Natural killer cell (primary cell): Measurements from ENCODE around the gene C16orf74. TPM values are rescaled to one million over a fixed set of nuclear protein-coding genes. Genes with fewer than 3 reads are reported as not detected.

Experiments
- ATAC-seq, 3 donors: fragments of 150-1000 bp in 2 of 3; fragments of 200-7000 bp in 1 of 3; cut with Tn5 transposase; 1 replicate in 1 of 3; 2 replicates in 2 of 3; pipeline ENCODE4 v1.10.0; 2021; ENCODE audit warnings: mild to moderate bottlenecking in 2 of 3, moderate library complexity in 2 of 3
- DNase-seq, 2 donors: peaks; one replicate each; pipeline versions ENCODE4 v3.0.0 to v3.0.0-alpha.2; 2013 to 2021; ENCODE audit warnings: mixed read lengths in 1 of 2
- H3K27ac ChIP-seq: one replicate; pipeline ENCODE4 v1.5.1; 2013; ENCODE audit warnings: mild to moderate bottlenecking, low read length
- H3K27me3 ChIP-seq: one replicate; pipeline ENCODE4 v1.6.1; 2013; ENCODE audit warnings: low read length; ENCODE audit not compliant: control insufficient read depth, insufficient read depth
- H3K36me3 ChIP-seq: one replicate; pipeline ENCODE4 v1.6.1; 2013; ENCODE audit warnings: low read length; ENCODE audit not compliant: control insufficient read depth, insufficient read depth
- H3K4me1 ChIP-seq: one replicate; pipeline ENCODE4 v1.6.1; 2013; ENCODE audit warnings: low read length; ENCODE audit not compliant: control insufficient read depth, insufficient read depth
- H3K4me3 ChIP-seq: one replicate; pipeline ENCODE4 v1.5.1; 2013; ENCODE audit warnings: low read length
- H3K9me3 ChIP-seq: one replicate; pipeline ENCODE4 v1.6.1; 2013; ENCODE audit warnings: low read length; ENCODE audit not compliant: control insufficient read depth, insufficient read depth
- H3K27ac Mint-ChIP-seq, 2 donors: one replicate each; pipeline ENCODE4 v1.8.0; 2022; ENCODE audit warnings: mild to moderate bottlenecking in 2 of 2, mixed read lengths in 2 of 2, moderate library complexity in 1 of 2
- H3K27me3 Mint-ChIP-seq, 2 donors: one replicate each; pipeline ENCODE4 v1.8.0; 2022; ENCODE audit warnings: low read depth in 2 of 2, mixed read lengths in 2 of 2
- H3K36me3 Mint-ChIP-seq: one replicate; pipeline ENCODE4 v1.8.0; 2022; ENCODE audit warnings: mixed read lengths
- H3K4me1 Mint-ChIP-seq, 2 donors: one replicate each; pipeline ENCODE4 v1.8.0; 2022; ENCODE audit warnings: mixed read lengths in 2 of 2
- H3K4me3 Mint-ChIP-seq: one replicate; pipeline ENCODE4 v1.8.0; 2022; ENCODE audit warnings: mild to moderate bottlenecking, moderate library complexity, mixed read lengths
- H3K9me3 Mint-ChIP-seq, 2 donors: one replicate each; pipeline ENCODE4 v1.8.0; 2022; ENCODE audit warnings: mixed read lengths in 2 of 2
- WGBS: methylation state at CpG from one replicate; pipeline ENCODE4 v1.1.7; 2013; ENCODE audit warnings: missing lambda C conversion rate; ENCODE audit not compliant: insufficient coverage; 5-methylcytosine and 5-hydroxymethylcytosine counted together
- intact Hi-C: fragments of 100-400 bp; cut with micrococcal nuclease; formaldehyde crosslinking; loops from one replicate; pipeline ENCODE4 v1.14.2; 2022
- total RNA-seq, 4 donors: library from RNA; stranded (reverse); fragments of 120-200 nt in 1 of 4; gene quantifications; one replicate each; pipeline versions ENCODE4 v1.2.3 to v1.2.4, GENCODE V29; 2013 to 2022
- TF ChIP-seq, protein P1 (sequence below): fragments of 200-600 bp; IDR thresholded peaks from one replicate; pipeline ENCODE4 v1.8.0; 2022; ENCODE audit warnings: antibody characterized with exemption

Gene C16orf74
- total RNA-seq, 3 donors from 2014 or later (not counting 1 experiment from before 2014, with no cell fraction given), result 0.71 to 2.2 (median 1.8) TPM

GRCh38 chr16:85659805-85660511 is 90.9 kb downstream of the C16orf74 start:
- no peak overlapping the region for H3K4me3 Mint-ChIP-seq
- DNase-seq (peak; percentile 60 to 71), ATAC-seq (peak; percentile 69 to 96 (median 87))
- Histone ChIP-seq H3K4me1 (no peaks in the 10 kb centered on the region), H3K27me3 (no peaks in the 10 kb centered on the region), H3K9me3 (no peaks in the 10 kb centered on the region), H3K36me3 (peaks cover 88% of the 10 kb centered on the region), H3K4me3 (no peak overlapping the region), H3K27ac (no peak overlapping the region)
- no peaks in the 10 kb centered on the region for H3K36me3 Mint-ChIP-seq
- H3K27ac Mint-ChIP-seq, result peak overlapping the region; percentile 60 to 84
- TF ChIP-seq, protein P1, sequence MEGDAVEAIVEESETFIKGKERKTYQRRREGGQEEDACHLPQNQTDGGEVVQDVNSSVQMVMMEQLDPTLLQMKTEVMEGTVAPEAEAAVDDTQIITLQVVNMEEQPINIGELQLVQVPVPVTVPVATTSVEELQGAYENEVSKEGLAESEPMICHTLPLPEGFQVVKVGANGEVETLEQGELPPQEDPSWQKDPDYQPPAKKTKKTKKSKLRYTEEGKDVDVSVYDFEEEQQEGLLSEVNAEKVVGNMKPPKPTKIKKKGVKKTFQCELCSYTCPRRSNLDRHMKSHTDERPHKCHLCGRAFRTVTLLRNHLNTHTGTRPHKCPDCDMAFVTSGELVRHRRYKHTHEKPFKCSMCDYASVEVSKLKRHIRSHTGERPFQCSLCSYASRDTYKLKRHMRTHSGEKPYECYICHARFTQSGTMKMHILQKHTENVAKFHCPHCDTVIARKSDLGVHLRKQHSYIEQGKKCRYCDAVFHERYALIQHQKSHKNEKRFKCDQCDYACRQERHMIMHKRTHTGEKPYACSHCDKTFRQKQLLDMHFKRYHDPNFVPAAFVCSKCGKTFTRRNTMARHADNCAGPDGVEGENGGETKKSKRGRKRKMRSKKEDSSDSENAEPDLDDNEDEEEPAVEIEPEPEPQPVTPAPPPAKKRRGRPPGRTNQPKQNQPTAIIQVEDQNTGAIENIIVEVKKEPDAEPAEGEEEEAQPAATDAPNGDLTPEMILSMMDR, result peak; percentile 76
- no peaks in the 10 kb centered on the region for H3K27me3 Mint-ChIP-seq
- 85% methylated on average over 12 of the region's 12 CpGs for WGBS
- intact Hi-C loops, result loop anchor here (10.0 kb wide), 1 partner anchor 55 kb away; no protein-coding TSS in a partner anchor
- no peaks in the 10 kb centered on the region for H3K9me3 Mint-ChIP-seq
- H3K4me1 Mint-ChIP-seq, result peaks cover 5% of the 10 kb centered on the region in 2 donors

GRCh38 chr16:85659336-85659735 is 91.6 kb downstream of the C16orf74 start:
- Histone ChIP-seq H3K36me3 (peaks cover 86% of the 10 kb centered on the region), H3K9me3 (no peaks in the 10 kb centered on the region), H3K27me3 (no peaks in the 10 kb centered on the region), H3K4me3 (no peak overlapping the region), H3K4me1 (no peaks in the 10 kb centered on the region), H3K27ac (no peak overlapping the region)
- 97% methylated on average over 8 of the region's 8 CpGs for WGBS
- peak overlapping the region; percentile 60 to 84 for H3K27ac Mint-ChIP-seq
- H3K4me3 Mint-ChIP-seq, result no peak overlapping the region
- no peaks in the 10 kb centered on the region for H3K36me3 Mint-ChIP-seq
- H3K27me3 Mint-ChIP-seq, result no peaks in the 10 kb centered on the region
- no peaks in the 10 kb centered on the region for H3K9me3 Mint-ChIP-seq
- no peak for DNase-seq
- TF ChIP-seq, protein P1, result no peak
- no peak for ATAC-seq
- intact Hi-C loops, result loop anchor here (10.0 kb wide), 1 partner anchor 55 kb away; no protein-coding TSS in a partner anchor
- peaks cover 5% of the 10 kb centered on the region in 2 donors for H3K4me1 Mint-ChIP-seq

DNA sequence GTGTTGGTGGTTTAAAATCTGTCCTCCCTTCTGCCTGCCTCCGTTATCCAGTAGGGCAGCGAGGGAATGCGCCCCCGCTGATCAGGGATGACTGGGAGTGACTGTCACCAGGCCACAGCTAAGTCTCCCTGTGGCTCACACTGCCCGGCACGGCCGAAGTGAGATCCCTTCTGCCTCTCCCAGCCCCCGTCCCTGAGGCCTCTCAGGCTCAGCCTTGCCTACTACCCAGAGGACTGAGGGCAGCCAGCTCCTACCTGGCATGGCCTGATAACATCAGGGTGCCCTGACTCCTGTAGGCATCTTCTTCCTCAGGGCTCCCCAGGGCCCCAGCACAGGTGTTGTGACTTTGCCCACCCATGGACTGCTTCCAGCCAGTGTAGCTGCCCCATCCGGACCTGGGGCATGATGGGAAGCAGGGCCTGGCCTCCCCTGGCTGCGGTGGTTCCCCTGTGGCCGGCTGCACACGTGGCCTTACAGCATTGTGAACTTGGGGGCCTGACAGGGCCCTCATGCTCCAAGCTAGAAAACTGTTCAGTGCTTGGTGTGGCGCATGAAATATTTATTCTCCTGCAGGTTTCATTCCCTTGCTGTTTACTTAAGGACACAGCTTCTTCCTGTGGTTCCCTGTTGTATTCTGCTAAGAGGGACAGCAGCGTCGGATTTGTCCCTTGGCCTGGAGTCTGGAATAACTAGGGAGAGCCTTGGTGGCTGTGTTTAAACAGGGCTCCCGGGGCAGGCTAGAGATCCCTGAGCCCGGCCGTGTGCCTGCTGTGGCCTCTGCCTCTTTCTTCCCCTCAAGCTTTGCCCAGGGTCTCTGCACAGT is 92.2 kb downstream of the C16orf74 start:
- no peak overlapping the region for H3K4me3 Mint-ChIP-seq
- H3K4me3 ChIP-seq, result no peak overlapping the region
- H3K4me1 Mint-ChIP-seq, result peaks cover 5% of the 10 kb centered on the region in 2 donors
- 97% methylated on average over 18 of the region's 18 CpGs for WGBS
- H3K9me3 Mint-ChIP-seq, result no peaks in the 10 kb centered on the region
- intact Hi-C loops, result loop anchor here (10.0 kb wide), 1 partner anchor 56 kb away; no protein-coding TSS in a partner anchor
- no peaks in the 10 kb centered on the region for H3K27me3 ChIP-seq
- DNase-seq (no peak), ATAC-seq (no peak)
- no peak overlapping the region for H3K27ac ChIP-seq
- no peak overlapping the region for H3K27ac Mint-ChIP-seq
- peaks cover 85% of the 10 kb centered on the region for H3K36me3 ChIP-seq
- H3K36me3 Mint-ChIP-seq, result no peaks in the 10 kb centered on the region
- no peaks in the 10 kb centered on the region for H3K9me3 ChIP-seq
- TF ChIP-seq, protein P1, result no peak
- H3K27me3 Mint-ChIP-seq, result no peaks in the 10 kb centered on the region
- H3K4me1 ChIP-seq, result no peaks in the 10 kb centered on the region
